Activated CD8-positive, alpha-beta T cell treated with anti-CD3 and anti-CD28 coated beads for 36 hours (primary cell): Measurements from ENCODE around the gene BANP. TPM values are rescaled to one million over a fixed set of nuclear protein-coding genes. Genes with fewer than 3 reads are reported as not detected.
"Not testable (repeated sequence)": the region's sequence is repeated elsewhere in the genome, so short reads cannot be mapped to it uniquely, and the experiment has no call there.

Experiments
- ATAC-seq: fragments of 200-7000 bp; cut with Tn5 transposase; one replicate; pipeline ENCODE4 v1.10.0; 2021; ENCODE audit warnings: mild to moderate bottlenecking, moderate library complexity
- CTCF ChIA-PET: fragments of 350-600 bp; sonication (Branson Sonifier 250); formaldehyde crosslinking; loops from one replicate; lab custom pipeline; 2021; ENCODE audit warnings: antibody characterized with exemption; lab: Charles Lee
- POLR2A ChIA-PET: fragments of 350-600 bp; sonication (Branson Sonifier 250); formaldehyde crosslinking; loops from one replicate; lab custom pipeline; 2021; ENCODE audit warnings: antibody characterized with exemption; lab: Charles Lee
- DNase-seq: peaks from one replicate; pipeline ENCODE4 v3.0.0-alpha.2; 2020
- H3K27ac Mint-ChIP-seq: one replicate; pipeline ENCODE4 v1.8.0; 2021; ENCODE audit warnings: mild to moderate bottlenecking, mixed read lengths
- H3K27me3 Mint-ChIP-seq: one replicate; pipeline ENCODE4 v1.8.0; 2021; ENCODE audit warnings: mixed read lengths
- H3K36me3 Mint-ChIP-seq: one replicate; pipeline ENCODE4 v1.8.0; 2021; ENCODE audit warnings: low read depth, mixed read lengths
- H3K4me1 Mint-ChIP-seq: one replicate; pipeline ENCODE4 v1.8.0; 2021; ENCODE audit warnings: low read depth, mixed read lengths
- H3K4me3 Mint-ChIP-seq: one replicate; pipeline ENCODE4 v1.8.0; 2021; ENCODE audit warnings: mild to moderate bottlenecking, moderate library complexity, mixed read lengths
- H3K9me3 Mint-ChIP-seq: one replicate; pipeline ENCODE4 v1.8.0; 2021; ENCODE audit warnings: mixed read lengths
- intact Hi-C: fragments of 100-400 bp; cut with micrococcal nuclease; formaldehyde crosslinking; loops from one replicate; pipeline ENCODE4 v1.10.0; 2022
- total RNA-seq, 2 experiments: library from RNA; stranded (reverse); gene quantifications; one replicate each; pipeline ENCODE4 v1.2.3, GENCODE V29; 2021
- TF ChIP-seq, protein P1 (sequence below): fragments of 200-600 bp; IDR thresholded peaks from one replicate; pipeline ENCODE4 v1.8.0; 2022; ENCODE audit warnings: antibody characterized with exemption, mild to moderate bottlenecking

The BANP gene
- total RNA-seq, 2 experiments from 2014 or later: 32.1 to 36.1 TPM

DNA sequence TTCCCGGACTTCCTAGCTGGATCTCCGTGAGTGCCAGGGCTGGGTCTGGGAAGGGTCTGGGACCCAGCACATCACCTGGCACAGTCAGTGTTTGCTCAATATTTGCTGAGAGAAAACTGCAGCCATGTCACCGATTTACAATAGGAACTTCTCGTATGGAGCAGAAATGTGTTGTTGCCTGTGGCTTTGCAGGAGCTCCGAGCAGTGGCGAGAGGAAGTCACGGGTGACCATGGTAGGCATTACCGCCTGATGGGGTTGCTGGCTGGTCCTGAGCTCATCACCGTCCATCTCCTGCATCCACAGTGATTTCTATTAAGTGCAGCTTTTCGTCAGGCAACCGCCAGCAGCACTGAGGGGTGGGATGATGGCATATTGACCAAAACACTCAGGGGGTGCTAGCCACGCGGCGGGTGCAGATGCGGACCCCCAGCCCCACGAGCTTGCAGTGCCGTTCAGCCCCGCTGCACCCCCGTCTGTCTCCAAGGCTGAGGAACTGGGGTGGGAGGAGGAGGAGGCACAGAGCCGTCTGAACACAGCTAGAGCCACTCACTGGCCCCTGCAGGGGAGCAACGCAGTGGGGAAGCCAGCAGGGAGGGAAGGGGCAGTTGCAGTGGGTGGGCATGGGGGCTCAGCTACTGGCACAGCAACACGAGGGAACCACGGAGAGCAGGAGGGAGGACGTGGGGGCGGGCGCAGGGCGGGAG, 37.1 kb upstream of the BANP start:
- ATAC-seq, H3K36me3 Mint-ChIP-seq, H3K27me3 Mint-ChIP-seq, DNase-seq, H3K4me3 Mint-ChIP-seq, H3K4me1 Mint-ChIP-seq, intact Hi-C loops, H3K27ac Mint-ChIP-seq, H3K9me3 Mint-ChIP-seq: not testable (repeated sequence)
- CTCF ChIA-PET: interaction anchor here (1.1 to 1.7 kb wide), 5 partner anchors 9 to 145 kb away, joined by 3 to 5 read pairs (median 4); no protein-coding TSS in a partner anchor
- POLR2A ChIA-PET: interaction anchor here (0.6 to 1.1 kb wide), 3 partner anchors 40 to 568 kb away, joined by 3 read pairs; no protein-coding TSS in a partner anchor

DNA sequence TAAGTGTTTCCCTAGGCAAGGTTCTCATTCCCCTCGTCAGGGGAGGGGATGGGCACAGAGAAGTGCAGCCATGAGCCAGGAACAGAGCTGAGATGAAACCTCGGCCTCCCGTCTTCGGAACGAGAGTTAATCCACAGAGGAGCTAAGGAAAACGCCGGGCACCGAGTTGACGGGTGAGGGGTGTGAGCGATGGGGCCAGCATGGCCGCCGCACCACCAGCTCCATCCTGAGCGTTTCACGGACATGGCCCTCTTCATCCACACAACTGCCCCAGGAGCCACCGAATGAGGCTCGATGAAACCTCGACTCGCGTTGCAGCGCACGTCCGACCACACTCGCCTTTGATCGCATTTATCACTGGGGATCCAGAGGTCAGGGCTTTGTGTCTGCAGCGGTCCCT, 36.4 kb upstream of the BANP start:
- DNase-seq (no peak), ATAC-seq (no peak)
- H3K4me3 Mint-ChIP-seq: no peak overlapping the region
- no peaks in the 10 kb centered on the region for H3K9me3 Mint-ChIP-seq
- peaks cover 6% of the 10 kb centered on the region for H3K27me3 Mint-ChIP-seq
- peaks cover 1% of the 10 kb centered on the region for H3K4me1 Mint-ChIP-seq
- POLR2A ChIA-PET: interaction anchor here (0.6 to 0.9 kb wide), 3 partner anchors 40 to 568 kb away, joined by 3 read pairs; no protein-coding TSS in a partner anchor
- TF ChIP-seq, protein P1, sequence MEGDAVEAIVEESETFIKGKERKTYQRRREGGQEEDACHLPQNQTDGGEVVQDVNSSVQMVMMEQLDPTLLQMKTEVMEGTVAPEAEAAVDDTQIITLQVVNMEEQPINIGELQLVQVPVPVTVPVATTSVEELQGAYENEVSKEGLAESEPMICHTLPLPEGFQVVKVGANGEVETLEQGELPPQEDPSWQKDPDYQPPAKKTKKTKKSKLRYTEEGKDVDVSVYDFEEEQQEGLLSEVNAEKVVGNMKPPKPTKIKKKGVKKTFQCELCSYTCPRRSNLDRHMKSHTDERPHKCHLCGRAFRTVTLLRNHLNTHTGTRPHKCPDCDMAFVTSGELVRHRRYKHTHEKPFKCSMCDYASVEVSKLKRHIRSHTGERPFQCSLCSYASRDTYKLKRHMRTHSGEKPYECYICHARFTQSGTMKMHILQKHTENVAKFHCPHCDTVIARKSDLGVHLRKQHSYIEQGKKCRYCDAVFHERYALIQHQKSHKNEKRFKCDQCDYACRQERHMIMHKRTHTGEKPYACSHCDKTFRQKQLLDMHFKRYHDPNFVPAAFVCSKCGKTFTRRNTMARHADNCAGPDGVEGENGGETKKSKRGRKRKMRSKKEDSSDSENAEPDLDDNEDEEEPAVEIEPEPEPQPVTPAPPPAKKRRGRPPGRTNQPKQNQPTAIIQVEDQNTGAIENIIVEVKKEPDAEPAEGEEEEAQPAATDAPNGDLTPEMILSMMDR: no peak
- intact Hi-C loops: no loop called here
- no peaks in the 10 kb centered on the region for H3K36me3 Mint-ChIP-seq
- no peak overlapping the region for H3K27ac Mint-ChIP-seq
- CTCF ChIA-PET: interaction anchor here (1.1 to 1.7 kb wide), 5 partner anchors 9 to 146 kb away, joined by 3 to 5 read pairs (median 4); no protein-coding TSS in a partner anchor

DNA sequence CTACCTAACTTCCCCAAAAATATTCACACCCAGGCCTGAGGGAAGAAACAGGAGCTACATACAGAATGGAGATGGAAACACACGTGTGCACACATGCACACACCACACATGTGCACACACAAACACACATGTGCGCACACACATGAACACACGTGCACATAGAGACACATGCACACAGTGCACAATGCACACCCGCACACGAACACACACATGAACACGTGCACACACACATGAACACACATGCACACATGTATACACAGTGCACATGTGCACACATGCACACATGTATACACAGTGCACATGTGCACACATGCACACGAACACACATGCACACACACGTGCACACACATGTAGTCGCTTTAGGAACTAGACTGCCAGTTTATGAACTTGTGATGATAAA, 33.7 kb upstream of the BANP start:
- TF ChIP-seq, protein P1: no peak
- ChIA-PET CTCF (no interaction called here), POLR2A (no interaction called here)
- Mint-ChIP-seq H3K4me3 (no peak overlapping the region), H3K9me3 (no peaks in the 10 kb centered on the region), H3K27me3 (peaks cover 6% of the 10 kb centered on the region), H3K4me1 (no peaks in the 10 kb centered on the region), H3K27ac (no peak overlapping the region), H3K36me3 (no peaks in the 10 kb centered on the region)
- DNase-seq: no peak
- intact Hi-C loops: no loop called here
- no peak for ATAC-seq

DNA sequence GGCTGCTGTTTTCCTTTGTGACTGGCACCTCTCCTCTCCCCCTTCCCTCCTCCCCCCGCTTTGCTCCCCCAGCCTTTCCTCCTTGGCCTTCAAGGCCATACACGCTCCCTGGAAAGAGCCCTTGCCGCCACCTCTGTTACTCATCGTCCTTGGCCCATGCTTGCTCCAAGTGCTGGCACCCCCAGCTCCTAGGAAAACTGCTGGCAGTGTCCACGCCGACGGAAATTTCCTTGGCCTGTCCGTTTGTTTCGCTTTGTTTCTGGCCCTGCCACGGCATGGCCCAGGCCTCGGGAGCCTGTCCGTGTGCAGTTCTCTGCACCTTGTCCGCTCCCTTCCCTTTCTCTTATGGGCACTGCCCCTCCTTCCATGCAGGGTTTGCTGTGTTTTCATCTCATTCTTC, 32.9 kb upstream of the BANP start:
- Mint-ChIP-seq H3K36me3 (no peaks in the 10 kb centered on the region), H3K27ac (no peak overlapping the region), H3K27me3 (peaks cover 4% of the 10 kb centered on the region), H3K4me1 (no peaks in the 10 kb centered on the region), H3K9me3 (no peaks in the 10 kb centered on the region), H3K4me3 (no peak overlapping the region)
- intact Hi-C loops: no loop called here
- no peak for ATAC-seq
- DNase-seq: no peak
- TF ChIP-seq, protein P1: no peak
- CTCF ChIA-PET: no interaction called here
- POLR2A ChIA-PET: no interaction called here

DNA sequence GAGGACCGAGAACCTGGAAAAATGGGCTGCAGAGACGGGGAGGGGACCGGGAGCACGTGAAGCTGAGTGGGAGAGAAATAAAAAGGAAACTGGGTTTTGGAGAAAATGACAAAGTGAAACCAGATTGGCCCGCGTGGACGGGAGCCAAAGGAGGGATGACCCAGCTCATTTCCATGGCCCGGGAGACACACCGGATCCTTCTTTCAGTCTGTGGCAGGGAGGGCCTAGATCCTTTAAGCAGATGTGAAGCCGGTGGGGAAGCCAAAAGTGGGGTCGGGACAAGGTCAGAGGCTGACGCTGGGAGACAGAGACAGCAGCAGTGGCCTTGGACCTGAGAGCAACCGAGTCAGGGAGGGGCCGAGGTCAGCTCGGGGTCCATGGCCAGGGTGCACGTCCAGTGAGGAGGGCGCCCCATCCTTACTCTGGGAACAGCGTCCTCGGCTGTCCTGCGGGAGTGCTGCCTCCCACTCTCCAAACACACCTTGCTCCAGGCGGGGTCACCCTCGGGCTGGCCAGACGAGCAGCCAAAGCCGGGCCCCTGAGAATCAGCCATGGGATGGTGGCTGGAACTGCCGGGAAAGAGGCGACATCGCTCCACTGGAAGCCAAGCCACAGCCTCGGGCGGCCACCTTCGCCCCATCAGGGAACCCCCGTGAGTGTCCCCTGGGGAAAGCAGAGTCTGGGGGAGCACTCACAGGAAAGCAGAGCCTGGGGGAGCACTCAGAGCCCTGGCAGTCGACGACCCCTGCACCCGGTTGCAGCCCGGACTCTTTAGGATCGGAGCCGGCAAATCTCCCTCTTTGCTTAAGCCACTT, 32.2 kb upstream of the BANP start:
- Mint-ChIP-seq H3K9me3 (no peaks in the 10 kb centered on the region), H3K4me1 (no peaks in the 10 kb centered on the region), H3K4me3 (no peak overlapping the region), H3K27ac (no peak overlapping the region), H3K27me3 (peaks cover 4% of the 10 kb centered on the region), H3K36me3 (no peaks in the 10 kb centered on the region)
- no peak for ATAC-seq
- ChIA-PET POLR2A (no interaction called here), CTCF (no interaction called here)
- intact Hi-C loops: no loop called here
- TF ChIP-seq, protein P1: no peak
- DNase-seq: no peak
